Measurements from ENCODE around the gene POU4F1.

GRCh38 chr13:78608688-78609463 is 5.5 kb upstream of the POU4F1 start:
- TF ChIP-seq FOSL1 (CRISPR knock-in tag; IDR thresholded peaks at IDR 0.05; ENCODE audit: borderline replicate concordance), result no peak
- no peak for TF ChIP-seq ZNF274 (CRISPR knock-in tag; IDR thresholded peaks at IDR 0.05)
